GM10266 (cell line): ENCODE measurements around the gene IL33.

Experiments used
- DNase-seq: peaks from one replicate; pipeline ENCODE4 v3.0.0; 2012; ENCODE audit errors: extremely low spot score
- TF ChIP-seq, protein P1 (sequence below): IDR thresholded peaks from 2 replicates; pipeline ENCODE4 v1.5.1; 2012; ENCODE audit warnings: mild to moderate bottlenecking, low read depth; ENCODE audit not compliant: control insufficient read depth, insufficient read depth; ENCODE audit errors: missing control alignments

The IL33 gene

DNA sequence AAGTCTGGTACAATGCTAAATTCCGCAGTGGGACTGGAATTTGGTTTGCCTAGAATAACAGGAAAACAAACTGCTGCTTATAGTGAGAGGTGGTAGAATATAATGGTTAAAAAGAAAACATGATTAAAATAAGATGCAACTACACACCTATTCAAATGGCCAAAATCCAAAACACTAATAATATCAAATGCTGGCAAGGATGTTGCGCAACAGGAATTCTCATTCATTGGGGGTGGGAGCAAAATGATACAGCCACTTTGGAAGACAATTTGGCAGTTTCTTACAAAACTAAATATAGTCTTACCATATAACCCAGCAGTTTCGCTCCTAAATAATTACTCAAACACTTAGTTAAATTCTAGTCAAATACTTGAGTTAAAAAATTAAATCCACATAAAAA is 61.8 kb downstream of the IL33 start:
- no peak for DNase-seq

DNA sequence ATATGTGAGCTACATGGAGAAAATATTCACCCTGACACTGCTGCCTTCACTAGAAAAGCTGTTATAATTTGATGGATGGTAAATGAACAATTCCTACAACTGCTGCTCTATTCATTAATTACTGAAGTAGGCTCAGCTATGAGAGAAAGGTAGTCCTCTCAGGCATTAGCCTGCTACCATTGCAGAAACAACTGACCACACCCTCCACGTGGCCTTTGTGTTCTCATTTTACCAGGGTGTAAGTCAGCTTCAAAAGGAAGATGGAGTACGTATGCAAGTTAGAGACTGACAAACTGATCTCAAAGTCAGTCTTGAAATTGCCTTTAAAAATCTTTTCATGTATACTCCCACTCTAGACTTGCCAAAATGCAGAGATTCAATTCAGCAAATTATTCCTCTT is 86.3 kb downstream of the IL33 start:
- no peak for DNase-seq
- TF ChIP-seq, protein P1, sequence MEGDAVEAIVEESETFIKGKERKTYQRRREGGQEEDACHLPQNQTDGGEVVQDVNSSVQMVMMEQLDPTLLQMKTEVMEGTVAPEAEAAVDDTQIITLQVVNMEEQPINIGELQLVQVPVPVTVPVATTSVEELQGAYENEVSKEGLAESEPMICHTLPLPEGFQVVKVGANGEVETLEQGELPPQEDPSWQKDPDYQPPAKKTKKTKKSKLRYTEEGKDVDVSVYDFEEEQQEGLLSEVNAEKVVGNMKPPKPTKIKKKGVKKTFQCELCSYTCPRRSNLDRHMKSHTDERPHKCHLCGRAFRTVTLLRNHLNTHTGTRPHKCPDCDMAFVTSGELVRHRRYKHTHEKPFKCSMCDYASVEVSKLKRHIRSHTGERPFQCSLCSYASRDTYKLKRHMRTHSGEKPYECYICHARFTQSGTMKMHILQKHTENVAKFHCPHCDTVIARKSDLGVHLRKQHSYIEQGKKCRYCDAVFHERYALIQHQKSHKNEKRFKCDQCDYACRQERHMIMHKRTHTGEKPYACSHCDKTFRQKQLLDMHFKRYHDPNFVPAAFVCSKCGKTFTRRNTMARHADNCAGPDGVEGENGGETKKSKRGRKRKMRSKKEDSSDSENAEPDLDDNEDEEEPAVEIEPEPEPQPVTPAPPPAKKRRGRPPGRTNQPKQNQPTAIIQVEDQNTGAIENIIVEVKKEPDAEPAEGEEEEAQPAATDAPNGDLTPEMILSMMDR = no peak

More for the DNA sequence above, 61.8 kb downstream of the IL33 start:
- TF ChIP-seq, protein P1 = no peak

DNA sequence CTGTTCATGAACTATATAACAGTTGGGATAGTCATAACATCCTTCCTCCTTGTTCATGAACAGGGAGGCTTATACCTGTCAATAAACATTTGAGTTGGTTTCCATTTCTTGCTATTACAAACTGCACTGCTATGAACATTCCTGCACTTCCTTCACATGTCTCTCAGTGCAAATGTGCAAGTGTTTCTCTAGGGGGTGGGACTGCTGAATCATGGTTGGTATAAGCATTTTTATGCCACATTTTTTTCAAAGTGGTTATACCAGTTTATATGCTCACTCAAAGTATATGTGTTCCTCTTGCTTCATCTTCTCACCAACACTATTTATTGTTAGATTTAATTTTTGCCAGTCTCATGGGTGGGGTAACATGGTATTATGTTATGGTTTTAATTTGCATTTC is 86.8 kb downstream of the IL33 start:
- TF ChIP-seq, protein P1 = no peak
- no peak for DNase-seq

DNA sequence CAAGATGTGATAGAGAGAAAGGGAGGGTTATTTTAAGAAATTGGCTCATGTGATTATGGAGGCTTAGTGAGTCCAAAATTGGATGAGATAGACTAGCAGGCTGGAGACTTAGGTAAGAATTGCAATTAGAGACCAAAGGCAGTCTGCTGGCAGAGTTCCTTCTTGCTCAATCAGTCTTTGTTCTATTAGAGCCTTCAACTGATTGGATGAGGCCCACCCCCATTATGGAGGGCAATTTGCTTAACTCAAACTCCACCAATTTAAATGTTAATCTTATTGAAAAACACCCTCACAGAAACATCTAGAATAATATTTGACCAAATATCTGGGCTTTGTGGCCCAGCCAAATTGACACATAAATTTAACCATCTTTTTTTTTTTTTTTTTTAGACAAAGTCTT is 88.6 kb downstream of the IL33 start:
- TF ChIP-seq, protein P1 = no peak
- DNase-seq = no peak

DNA sequence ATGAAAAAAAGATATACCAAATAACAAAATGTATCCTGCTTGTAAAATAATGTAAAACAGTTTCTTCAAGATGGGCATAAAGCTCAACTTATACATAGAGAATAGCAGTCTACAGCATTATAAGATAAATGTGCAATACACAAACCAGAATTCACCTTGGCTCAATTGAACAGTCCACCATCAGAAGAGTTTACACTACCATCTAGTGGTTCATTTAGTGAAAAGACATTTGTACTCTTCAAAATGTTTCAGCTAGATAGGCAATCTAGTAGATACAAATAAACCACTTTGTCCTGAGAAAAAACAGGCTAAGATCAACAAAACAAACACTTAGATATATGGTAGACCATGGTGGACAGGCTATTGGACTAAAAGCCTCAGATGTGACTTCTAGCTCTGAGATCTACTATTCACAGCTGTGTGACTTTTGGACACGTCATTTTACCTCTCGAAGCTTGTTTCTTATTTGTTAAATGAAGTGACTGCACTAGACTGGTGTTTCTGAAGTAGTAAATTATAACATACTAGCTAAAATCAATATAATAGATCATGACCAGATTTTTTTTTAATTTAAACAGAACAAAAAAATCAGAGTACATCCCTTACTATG is 90.5 kb downstream of the IL33 start:
- DNase-seq = peak; percentile 42
- TF ChIP-seq, protein P1 = peak; percentile 42
